RWPE2 (cell line): Measurements from ENCODE around the gene CRTC3.
"Not testable (repeated sequence)": the region's sequence is repeated elsewhere in the genome, so short reads cannot be mapped to it uniquely, and the experiment has no call there.

Experiments
- ATAC-seq: fragments of 200-7000 bp; cut with Tn5 transposase; 3 replicates; pipeline ENCODE4 v1.9.1; 2021; ENCODE audit warnings: low read depth
- DNase-seq: peaks from one replicate; pipeline ENCODE4 v3.0.0-alpha.2; 2020; ENCODE audit warnings: low spot score
- H3K27ac ChIP-seq: fragments of 450-650 bp; 2 replicates; pipeline ENCODE4 v1.5.1; 2017; ENCODE audit warnings: mild to moderate bottlenecking; ENCODE audit not compliant: poor library complexity, severe bottlenecking
- H3K27me3 ChIP-seq: fragments of 250-450 bp; sonication (Bioruptor Pico); 2 replicates; pipeline ENCODE4 v1.5.1; 2021; ENCODE audit warnings: mild to moderate bottlenecking, moderate library complexity; ENCODE audit not compliant: insufficient read depth, poor library complexity, severe bottlenecking
- H3K36me3 ChIP-seq: fragments of 250-450 bp; sonication (Bioruptor Pico); 2 replicates; pipeline ENCODE4 v1.5.1; 2020; ENCODE audit warnings: low read depth, mild to moderate bottlenecking, moderate library complexity
- H3K4me1 ChIP-seq: fragments of 250-450 bp; sonication (Bioruptor Pico); 2 replicates; pipeline ENCODE4 v1.5.1; 2021; ENCODE audit warnings: mild to moderate bottlenecking, moderate library complexity; ENCODE audit not compliant: insufficient read depth, poor library complexity, severe bottlenecking
- H3K4me3 ChIP-seq: fragments of 250-450 bp; sonication (Bioruptor Pico); 2 replicates; pipeline ENCODE4 v1.5.1; 2021; ENCODE audit warnings: mild to moderate bottlenecking, moderate library complexity; ENCODE audit not compliant: severe bottlenecking
- H3K9me3 ChIP-seq: fragments of 250-450 bp; sonication (Bioruptor Pico); 2 replicates; pipeline ENCODE4 v1.5.1; 2021; ENCODE audit warnings: mild to moderate bottlenecking, moderate library complexity; ENCODE audit not compliant: severe bottlenecking
- TF ChIP-seq, protein P1 (sequence below): fragments of 450-650 bp; IDR thresholded peaks from one replicate; pipeline ENCODE4 v1.5.1; 2017; ENCODE audit warnings: mild to moderate bottlenecking, moderate library complexity; ENCODE audit not compliant: poor library complexity, severe bottlenecking

CRTC3 gene

DNA sequence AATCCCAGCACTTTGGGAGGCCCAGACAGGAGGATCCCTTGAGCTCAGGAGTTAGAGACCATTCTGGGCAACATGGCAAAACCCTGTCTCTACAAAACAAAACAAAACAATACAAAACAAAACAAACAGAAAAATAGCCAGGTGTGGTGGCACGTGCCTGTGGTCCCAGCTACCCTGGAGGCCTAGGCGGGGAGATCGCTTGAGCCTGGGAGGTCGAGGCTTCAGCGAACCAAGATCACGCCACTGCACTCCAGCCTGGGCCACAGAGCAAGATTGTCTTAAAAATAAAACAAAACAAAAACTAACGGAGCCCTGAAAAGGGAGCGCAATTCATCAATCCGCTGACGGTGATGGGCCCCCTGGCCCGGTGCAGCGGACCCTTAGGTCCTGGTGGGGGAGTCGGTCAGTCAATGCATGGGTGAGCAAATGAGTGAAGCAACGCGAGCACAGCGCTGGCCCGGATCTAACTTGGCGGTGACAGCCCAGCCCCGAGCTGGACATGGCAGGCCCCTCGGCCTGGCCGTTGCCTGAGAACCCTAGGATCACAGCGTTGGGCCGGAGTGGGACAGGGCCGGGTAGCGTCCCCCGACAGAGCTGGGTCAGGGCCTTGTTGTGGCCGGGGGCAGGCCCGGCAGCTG, 135.0 kb downstream of the CRTC3 start:
- Histone ChIP-seq H3K4me1 (peaks cover 18% of the 10 kb centered on the region), H3K27me3 (no peaks in the 10 kb centered on the region), H3K4me3 (peak overlapping the region; percentile 72), H3K36me3 (no peaks in the 10 kb centered on the region), H3K9me3 (no peaks in the 10 kb centered on the region), H3K27ac (peak overlapping the region; percentile 66)
- DNase-seq (peak; percentile 74), ATAC-seq (peak; percentile 27)
- TF ChIP-seq, protein P1, sequence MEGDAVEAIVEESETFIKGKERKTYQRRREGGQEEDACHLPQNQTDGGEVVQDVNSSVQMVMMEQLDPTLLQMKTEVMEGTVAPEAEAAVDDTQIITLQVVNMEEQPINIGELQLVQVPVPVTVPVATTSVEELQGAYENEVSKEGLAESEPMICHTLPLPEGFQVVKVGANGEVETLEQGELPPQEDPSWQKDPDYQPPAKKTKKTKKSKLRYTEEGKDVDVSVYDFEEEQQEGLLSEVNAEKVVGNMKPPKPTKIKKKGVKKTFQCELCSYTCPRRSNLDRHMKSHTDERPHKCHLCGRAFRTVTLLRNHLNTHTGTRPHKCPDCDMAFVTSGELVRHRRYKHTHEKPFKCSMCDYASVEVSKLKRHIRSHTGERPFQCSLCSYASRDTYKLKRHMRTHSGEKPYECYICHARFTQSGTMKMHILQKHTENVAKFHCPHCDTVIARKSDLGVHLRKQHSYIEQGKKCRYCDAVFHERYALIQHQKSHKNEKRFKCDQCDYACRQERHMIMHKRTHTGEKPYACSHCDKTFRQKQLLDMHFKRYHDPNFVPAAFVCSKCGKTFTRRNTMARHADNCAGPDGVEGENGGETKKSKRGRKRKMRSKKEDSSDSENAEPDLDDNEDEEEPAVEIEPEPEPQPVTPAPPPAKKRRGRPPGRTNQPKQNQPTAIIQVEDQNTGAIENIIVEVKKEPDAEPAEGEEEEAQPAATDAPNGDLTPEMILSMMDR, result no peak

DNA sequence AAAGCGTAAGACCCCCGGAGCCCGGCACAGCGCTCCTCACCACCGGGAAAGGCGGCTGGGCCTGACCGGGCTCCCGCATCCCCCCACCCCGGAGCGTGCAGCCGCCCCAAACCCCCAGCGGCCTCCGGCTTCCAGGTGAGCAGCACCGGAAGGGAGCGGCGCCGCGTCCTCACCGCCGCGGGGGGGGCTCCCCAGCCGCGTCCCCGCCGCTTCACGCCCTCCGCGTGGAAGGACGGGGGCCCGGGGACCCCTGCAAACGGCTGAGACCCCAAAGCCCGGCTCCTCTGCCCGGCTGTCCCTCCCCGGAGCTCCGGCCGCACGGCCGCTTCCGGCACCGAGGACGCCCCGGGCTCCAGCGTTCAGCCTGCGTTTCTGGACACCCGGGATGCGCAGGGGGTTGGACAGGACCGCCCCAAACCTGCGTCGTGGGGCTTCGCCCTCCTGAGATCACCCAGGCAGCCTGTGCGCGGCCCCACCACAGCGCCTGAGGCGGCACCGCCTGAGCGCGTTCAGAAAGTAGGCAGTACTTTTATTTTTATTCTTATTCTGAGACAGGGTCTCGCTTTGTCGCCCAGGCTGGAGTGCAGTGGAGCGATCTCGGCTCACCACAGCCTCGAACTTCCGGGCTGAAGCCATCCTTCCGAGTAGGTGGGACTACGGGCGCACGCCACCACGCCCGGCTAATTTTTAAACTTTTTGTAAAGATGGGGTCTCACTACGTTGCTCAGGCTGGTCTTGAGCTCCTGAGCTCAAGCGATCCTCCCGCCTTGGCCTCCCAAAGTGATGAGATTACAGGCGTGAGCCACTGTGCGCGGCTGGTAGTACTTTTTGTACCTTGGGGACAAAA, 135.8 kb downstream of the CRTC3 start:
- ATAC-seq, result peak; percentile 85
- Histone ChIP-seq H3K27me3 (no peaks in the 10 kb centered on the region), H3K4me3 (peak overlapping the region; percentile 72), H3K36me3 (no peaks in the 10 kb centered on the region), H3K27ac (peak overlapping the region; percentile 66), H3K9me3 (no peaks in the 10 kb centered on the region), H3K4me1 (peaks cover 14% of the 10 kb centered on the region)
- DNase-seq, result peak; percentile 86
- TF ChIP-seq, protein P1, result no peak

DNA sequence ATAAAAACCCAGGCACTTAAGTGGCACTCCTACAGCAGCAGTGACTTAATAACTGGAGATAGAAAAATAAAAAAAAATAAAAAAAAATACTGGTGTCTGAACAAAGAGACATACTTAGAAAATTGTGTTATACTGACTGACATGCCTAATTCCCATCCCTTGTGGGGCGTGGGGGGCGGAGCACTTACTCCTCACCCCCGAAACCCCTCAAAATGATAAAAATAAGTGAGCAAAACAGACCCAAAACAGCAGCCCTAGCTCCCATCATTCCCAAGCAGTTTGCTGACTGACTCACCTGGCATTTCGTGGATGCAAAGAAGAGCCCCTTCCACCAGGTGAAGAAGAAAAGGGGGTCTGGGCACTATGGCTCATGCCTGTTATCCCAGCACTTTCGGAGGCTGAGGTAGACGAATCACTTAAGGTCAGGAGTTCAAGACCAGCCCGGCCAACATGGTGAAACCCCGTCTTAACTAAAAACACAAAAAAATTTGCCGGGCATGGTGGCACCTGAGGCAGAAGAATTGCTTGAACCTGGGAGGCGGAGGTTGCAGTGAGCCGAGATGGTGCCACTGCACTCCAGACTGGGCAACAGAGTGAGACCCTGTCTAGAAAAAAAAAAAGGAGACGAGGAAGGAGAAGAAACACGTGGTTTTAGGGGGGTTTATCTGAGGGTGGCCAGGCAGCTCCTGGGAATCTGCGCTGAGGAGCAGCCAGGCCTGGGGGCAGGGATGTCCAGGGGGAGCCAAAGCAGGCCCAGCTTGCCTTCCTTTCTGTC, 136.6 kb downstream of the CRTC3 start:
- peak overlapping the region; percentile 72 for H3K4me3 ChIP-seq
- peak overlapping the region; percentile 66 for H3K27ac ChIP-seq
- ATAC-seq (no peak), DNase-seq (peak; percentile 25)
- no peaks in the 10 kb centered on the region for H3K27me3 ChIP-seq
- no peaks in the 10 kb centered on the region for H3K9me3 ChIP-seq
- peaks cover 14% of the 10 kb centered on the region for H3K4me1 ChIP-seq
- no peaks in the 10 kb centered on the region for H3K36me3 ChIP-seq
- TF ChIP-seq, protein P1, result no peak

DNA sequence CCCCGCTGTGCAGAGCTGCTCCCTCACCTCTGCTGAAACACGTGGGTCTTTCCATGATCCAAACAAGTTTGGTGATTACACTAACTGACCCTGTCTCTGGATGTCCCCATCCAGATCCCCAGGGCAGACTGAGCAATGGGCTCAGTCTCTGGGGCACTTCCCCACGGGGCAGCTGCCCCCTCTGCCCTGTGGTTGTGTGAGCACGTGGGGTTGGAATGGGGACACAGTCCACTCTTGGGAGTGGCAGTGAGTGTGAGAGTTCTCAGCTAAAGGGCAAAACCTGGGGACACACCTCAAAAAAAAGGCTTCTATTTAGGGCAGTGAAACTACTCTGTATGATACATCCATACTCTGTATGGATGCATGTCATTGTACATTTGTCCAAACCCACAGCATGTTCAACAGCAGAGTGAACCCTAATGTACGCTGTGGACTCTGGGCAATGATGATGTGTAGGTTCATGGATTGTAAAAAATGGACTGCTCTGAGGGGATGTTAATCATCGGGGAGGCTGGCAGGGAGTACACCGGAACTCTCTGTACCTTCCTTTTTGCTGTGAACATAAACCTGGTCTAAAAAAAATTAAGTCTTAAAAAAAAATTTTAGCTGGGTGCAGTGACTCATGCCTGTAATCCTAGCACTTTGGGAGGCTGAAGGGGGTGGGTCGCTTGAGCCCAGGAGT, 137.5 kb downstream of the CRTC3 start:
- DNase-seq, result peak; percentile 47
- Histone ChIP-seq H3K27ac (peak overlapping the region; percentile 66), H3K9me3 (no peaks in the 10 kb centered on the region), H3K27me3 (no peaks in the 10 kb centered on the region), H3K36me3 (no peaks in the 10 kb centered on the region), H3K4me1 (peaks cover 14% of the 10 kb centered on the region), H3K4me3 (no peak overlapping the region)
- TF ChIP-seq, protein P1, result no peak
- peak; percentile 62 for ATAC-seq

DNA sequence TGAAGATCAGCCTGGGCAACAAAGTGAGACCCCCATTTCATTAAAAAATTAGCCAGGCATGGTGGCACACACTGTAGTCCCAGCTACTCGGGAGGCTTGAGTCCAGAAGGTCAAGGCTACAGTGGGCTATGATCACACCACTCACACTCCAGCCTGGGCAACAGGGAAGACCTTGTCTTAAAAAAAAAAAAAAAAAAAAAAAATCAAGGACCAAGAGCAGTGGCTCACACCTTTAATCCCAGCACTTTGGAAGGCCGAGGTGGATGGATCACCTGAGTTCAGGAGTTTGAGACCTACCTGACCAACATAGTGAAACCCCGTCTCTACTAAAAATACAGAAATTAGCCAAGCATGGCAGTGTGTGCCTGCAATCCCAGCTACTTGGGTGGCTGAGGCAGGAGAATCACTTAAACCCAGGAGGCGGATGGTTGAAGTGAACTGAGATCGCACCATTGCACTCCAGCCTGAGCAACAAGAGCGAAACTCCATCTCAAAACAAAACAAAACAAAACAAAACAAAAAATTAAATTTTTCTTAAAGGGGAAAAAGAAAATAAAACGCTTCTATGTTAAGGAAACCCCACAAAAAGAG, 138.1 kb downstream of the CRTC3 start:
- DNase-seq, result peak; percentile 20
- not testable (repeated sequence) for H3K27me3 ChIP-seq, H3K9me3 ChIP-seq, H3K36me3 ChIP-seq, H3K4me3 ChIP-seq, ATAC-seq
- Histone ChIP-seq H3K4me1 (peaks cover 14% of the 10 kb centered on the region), H3K27ac (peak overlapping the region; percentile 66)

DNA sequence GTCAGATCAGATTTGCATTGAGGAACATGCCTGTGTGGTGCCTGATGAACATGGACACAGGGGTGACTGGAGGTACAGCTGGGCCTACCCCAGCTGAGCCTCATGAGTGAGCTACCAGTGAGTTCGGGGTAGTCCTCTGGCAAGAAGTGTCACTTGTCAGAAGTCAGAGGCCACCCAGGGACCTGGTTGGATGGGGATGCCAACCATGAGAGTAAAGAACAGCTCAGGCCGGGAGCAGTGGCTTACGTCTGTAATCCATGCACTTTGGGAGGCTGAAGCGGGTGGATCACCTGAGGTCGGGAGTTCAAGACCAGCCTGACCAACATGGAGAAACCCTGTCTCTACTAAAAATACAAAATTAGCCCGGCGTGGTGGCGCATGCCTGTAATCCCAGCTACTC, 140.9 kb downstream of the CRTC3 start:
- not testable (repeated sequence) for H3K27ac ChIP-seq, H3K36me3 ChIP-seq, H3K9me3 ChIP-seq, H3K4me3 ChIP-seq, H3K27me3 ChIP-seq, ATAC-seq
- H3K4me1 ChIP-seq, result peaks cover 14% of the 10 kb centered on the region
- peak; percentile 60 for DNase-seq
